WTC11 (cell line): ENCODE results near the gene UCHL3. TPM values are rescaled to one million over a fixed set of nuclear protein-coding genes. Genes with fewer than 3 reads are reported as not detected.

Experiments used
- ATAC-seq: fragments of 200-7000 bp; cut with Tn5 transposase; 2 replicates; pipeline ENCODE4 v1.10.0; 2021; ENCODE audit warnings: mild to moderate bottlenecking, moderate library complexity
- CTCF ChIA-PET: fragments of 300-600 bp; sonication (Branson Sonifier 250); formaldehyde crosslinking; loops from one replicate; lab custom pipeline; 2021; ENCODE audit warnings: antibody characterized with exemption; lab: Charles Lee
- POLR2A ChIA-PET: fragments of 350-600 bp; sonication (Branson Sonifier 250); formaldehyde crosslinking; loops from one replicate; lab custom pipeline; 2021; ENCODE audit warnings: antibody characterized with exemption; lab: Charles Lee
- DNase-seq: peaks from one replicate; pipeline ENCODE4 v3.0.0; 2021; ENCODE audit warnings: low spot score
- H3K27ac Mint-ChIP-seq: 2 replicates; pipeline ENCODE4 v1.8.0; 2021; ENCODE audit warnings: mixed read lengths
- H3K27me3 Mint-ChIP-seq: 2 replicates; pipeline ENCODE4 v1.8.0; 2021; ENCODE audit warnings: low read depth, mild to moderate bottlenecking, moderate library complexity, mixed read lengths
- H3K36me3 Mint-ChIP-seq: 2 replicates; pipeline ENCODE4 v1.8.0; 2021; ENCODE audit warnings: mixed read lengths
- H3K4me1 Mint-ChIP-seq: 2 replicates; pipeline ENCODE4 v1.8.0; 2022; ENCODE audit warnings: mixed read lengths
- H3K4me3 Mint-ChIP-seq: 2 replicates; pipeline ENCODE4 v1.8.0; 2021; ENCODE audit warnings: mild to moderate bottlenecking, moderate library complexity, mixed read lengths
- H3K9me3 Mint-ChIP-seq: 2 replicates; pipeline ENCODE4 v1.8.0; 2021; ENCODE audit warnings: mixed read lengths
- CREB1 ChIP-seq: sonication (generic); formaldehyde crosslinking; IDR thresholded peaks from 2 replicates; pipeline ENCODE4 v1.8.0; 2023; ENCODE audit warnings: mild to moderate bottlenecking, missing genetic modification reagents
- IRF2 ChIP-seq: sonication (generic); formaldehyde crosslinking; IDR thresholded peaks from 2 replicates; pipeline ENCODE4 v1.8.0; 2022; ENCODE audit warnings: low read depth, missing genetic modification reagents, borderline replicate concordance
- JAZF1 ChIP-seq: fragments of 250-450 bp; sonication (Bioruptor Pico); IDR thresholded peaks from 2 replicates; pipeline ENCODE4 v1.9.0; 2021; ENCODE audit warnings: moderate library complexity, mild to moderate bottlenecking, inconsistent platforms
- MLX ChIP-seq: sonication (generic); formaldehyde crosslinking; IDR thresholded peaks from 2 replicates; pipeline ENCODE4 v1.8.1; 2023; ENCODE audit warnings: mild to moderate bottlenecking, missing genetic modification reagents, moderate library complexity
- MXD4 ChIP-seq: fragments of 250-450 bp; sonication (Bioruptor Pico); IDR thresholded peaks from 2 replicates; pipeline ENCODE4 v1.8.0; 2021; ENCODE audit warnings: mild to moderate bottlenecking, moderate library complexity, borderline replicate concordance
- NFATC4 ChIP-seq: fragments of 250-450 bp; sonication (Bioruptor Pico); IDR thresholded peaks from 2 replicates; pipeline ENCODE4 v1.9.0; 2021; ENCODE audit warnings: mild to moderate bottlenecking
- NR1H2 ChIP-seq: sonication (generic); formaldehyde crosslinking; IDR thresholded peaks from 2 replicates; pipeline ENCODE4 v1.9.0; 2021; ENCODE audit warnings: mild to moderate bottlenecking, moderate library complexity, missing genetic modification reagents
- NR2C2 ChIP-seq: sonication (generic); formaldehyde crosslinking; IDR thresholded peaks from 2 replicates; pipeline ENCODE4 v1.8.0; 2022; ENCODE audit warnings: mild to moderate bottlenecking, missing genetic modification reagents
- NR3C1 ChIP-seq: sonication (generic); formaldehyde crosslinking; conservative IDR thresholded peaks from 2 replicates; pipeline ENCODE4 v1.8.1; 2023; ENCODE audit warnings: low read depth, mild to moderate bottlenecking, missing genetic modification reagents
- SP1 ChIP-seq: sonication (generic); formaldehyde crosslinking; conservative IDR thresholded peaks from 2 replicates; pipeline ENCODE4 v1.8.1; 2022; ENCODE audit warnings: missing genetic modification reagents
- TP53 ChIP-seq: sonication (generic); formaldehyde crosslinking; IDR thresholded peaks from 2 replicates; pipeline ENCODE4 v1.8.1; 2023; ENCODE audit warnings: mild to moderate bottlenecking, missing genetic modification reagents
- ZNF281 ChIP-seq: sonication (generic); formaldehyde crosslinking; IDR thresholded peaks from 2 replicates; pipeline ENCODE4 v1.8.0; 2023; ENCODE audit warnings: mild to moderate bottlenecking, missing genetic modification reagents
- total RNA-seq: library from RNA; stranded (reverse); gene quantifications from 3 replicates; pipeline ENCODE4 v1.2.3, GENCODE V29; 2021
- TF ChIP-seq, protein P1 (sequence below): fragments of 250-450 bp; sonication (Bioruptor Pico); IDR thresholded peaks from 2 replicates; pipeline ENCODE4 v1.9.0; 2021; ENCODE audit warnings: mild to moderate bottlenecking
- TF ChIP-seq, protein P2 (sequence below): sonication (generic); formaldehyde crosslinking; conservative IDR thresholded peaks from 2 replicates; pipeline ENCODE4 v1.8.1; 2023; ENCODE audit warnings: mild to moderate bottlenecking, low read depth, missing genetic modification reagents, moderate library complexity
- TF ChIP-seq, protein P3 (sequence below): fragments of 250-450 bp; sonication (Bioruptor Pico); IDR thresholded peaks from 2 replicates; pipeline ENCODE4 v2.1.2; 2022; ENCODE audit warnings: mild to moderate bottlenecking, moderate library complexity
- TF ChIP-seq, protein P4 (sequence below): sonication (generic); formaldehyde crosslinking; IDR thresholded peaks from 2 replicates; pipeline ENCODE4 v1.8.0; 2022; ENCODE audit warnings: mild to moderate bottlenecking, missing genetic modification reagents
- TF ChIP-seq, protein P5 (sequence below): sonication (generic); formaldehyde crosslinking; IDR thresholded peaks from 2 replicates; pipeline ENCODE4 v1.8.1; 2023; ENCODE audit warnings: mild to moderate bottlenecking, missing genetic modification reagents
- TF ChIP-seq, protein P6 (sequence below): sonication (generic); formaldehyde crosslinking; IDR thresholded peaks from 2 replicates; pipeline ENCODE4 v1.8.1; 2023; ENCODE audit warnings: mild to moderate bottlenecking, missing genetic modification reagents, moderate library complexity

The UCHL3 gene
- total RNA-seq, 1 experiment from 2014 or later, result 46.9 TPM

- DNase-seq, result no peak
- no peaks in the 10 kb centered on the region for H3K4me1 Mint-ChIP-seq
- no peak for ATAC-seq
- no peak overlapping the region for H3K4me3 Mint-ChIP-seq
- no peaks in the 10 kb centered on the region for H3K27me3 Mint-ChIP-seq
- TF ChIP-seq, protein P1, sequence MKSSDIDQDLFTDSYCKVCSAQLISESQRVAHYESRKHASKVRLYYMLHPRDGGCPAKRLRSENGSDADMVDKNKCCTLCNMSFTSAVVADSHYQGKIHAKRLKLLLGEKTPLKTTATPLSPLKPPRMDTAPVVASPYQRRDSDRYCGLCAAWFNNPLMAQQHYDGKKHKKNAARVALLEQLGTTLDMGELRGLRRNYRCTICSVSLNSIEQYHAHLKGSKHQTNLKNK, result no peak
- TF ChIP-seq NR1H2 (CRISPR knock-in tag), result no peak
- no peak for TF ChIP-seq SP1 (CRISPR knock-in tag)
- TF ChIP-seq, protein P2, sequence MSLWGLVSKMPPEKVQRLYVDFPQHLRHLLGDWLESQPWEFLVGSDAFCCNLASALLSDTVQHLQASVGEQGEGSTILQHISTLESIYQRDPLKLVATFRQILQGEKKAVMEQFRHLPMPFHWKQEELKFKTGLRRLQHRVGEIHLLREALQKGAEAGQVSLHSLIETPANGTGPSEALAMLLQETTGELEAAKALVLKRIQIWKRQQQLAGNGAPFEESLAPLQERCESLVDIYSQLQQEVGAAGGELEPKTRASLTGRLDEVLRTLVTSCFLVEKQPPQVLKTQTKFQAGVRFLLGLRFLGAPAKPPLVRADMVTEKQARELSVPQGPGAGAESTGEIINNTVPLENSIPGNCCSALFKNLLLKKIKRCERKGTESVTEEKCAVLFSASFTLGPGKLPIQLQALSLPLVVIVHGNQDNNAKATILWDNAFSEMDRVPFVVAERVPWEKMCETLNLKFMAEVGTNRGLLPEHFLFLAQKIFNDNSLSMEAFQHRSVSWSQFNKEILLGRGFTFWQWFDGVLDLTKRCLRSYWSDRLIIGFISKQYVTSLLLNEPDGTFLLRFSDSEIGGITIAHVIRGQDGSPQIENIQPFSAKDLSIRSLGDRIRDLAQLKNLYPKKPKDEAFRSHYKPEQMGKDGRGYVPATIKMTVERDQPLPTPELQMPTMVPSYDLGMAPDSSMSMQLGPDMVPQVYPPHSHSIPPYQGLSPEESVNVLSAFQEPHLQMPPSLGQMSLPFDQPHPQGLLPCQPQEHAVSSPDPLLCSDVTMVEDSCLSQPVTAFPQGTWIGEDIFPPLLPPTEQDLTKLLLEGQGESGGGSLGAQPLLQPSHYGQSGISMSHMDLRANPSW (CRISPR knock-in tag), result no peak
- TF ChIP-seq NFATC4 (CRISPR knock-in tag), result no peak
- TF ChIP-seq, protein P3, sequence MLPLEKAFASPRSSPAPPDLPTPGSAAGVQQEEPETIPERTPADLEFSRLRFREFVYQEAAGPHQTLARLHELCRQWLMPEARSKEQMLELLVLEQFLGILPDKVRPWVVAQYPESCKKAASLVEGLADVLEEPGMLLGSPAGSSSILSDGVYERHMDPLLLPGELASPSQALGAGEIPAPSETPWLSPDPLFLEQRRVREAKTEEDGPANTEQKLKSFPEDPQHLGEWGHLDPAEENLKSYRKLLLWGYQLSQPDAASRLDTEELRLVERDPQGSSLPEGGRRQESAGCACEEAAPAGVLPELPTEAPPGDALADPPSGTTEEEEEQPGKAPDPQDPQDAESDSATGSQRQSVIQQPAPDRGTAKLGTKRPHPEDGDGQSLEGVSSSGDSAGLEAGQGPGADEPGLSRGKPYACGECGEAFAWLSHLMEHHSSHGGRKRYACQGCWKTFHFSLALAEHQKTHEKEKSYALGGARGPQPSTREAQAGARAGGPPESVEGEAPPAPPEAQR, result no peak
- no peak for TF ChIP-seq MXD4 (CRISPR knock-in tag)
- TF ChIP-seq ZNF281 (CRISPR knock-in tag), result no peak
- no peak for TF ChIP-seq IRF2 (CRISPR knock-in tag)
- no peak for TF ChIP-seq NR3C1
- TF ChIP-seq, protein P4, sequence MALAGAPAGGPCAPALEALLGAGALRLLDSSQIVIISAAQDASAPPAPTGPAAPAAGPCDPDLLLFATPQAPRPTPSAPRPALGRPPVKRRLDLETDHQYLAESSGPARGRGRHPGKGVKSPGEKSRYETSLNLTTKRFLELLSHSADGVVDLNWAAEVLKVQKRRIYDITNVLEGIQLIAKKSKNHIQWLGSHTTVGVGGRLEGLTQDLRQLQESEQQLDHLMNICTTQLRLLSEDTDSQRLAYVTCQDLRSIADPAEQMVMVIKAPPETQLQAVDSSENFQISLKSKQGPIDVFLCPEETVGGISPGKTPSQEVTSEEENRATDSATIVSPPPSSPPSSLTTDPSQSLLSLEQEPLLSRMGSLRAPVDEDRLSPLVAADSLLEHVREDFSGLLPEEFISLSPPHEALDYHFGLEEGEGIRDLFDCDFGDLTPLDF, result no peak
- TF ChIP-seq, protein P5, sequence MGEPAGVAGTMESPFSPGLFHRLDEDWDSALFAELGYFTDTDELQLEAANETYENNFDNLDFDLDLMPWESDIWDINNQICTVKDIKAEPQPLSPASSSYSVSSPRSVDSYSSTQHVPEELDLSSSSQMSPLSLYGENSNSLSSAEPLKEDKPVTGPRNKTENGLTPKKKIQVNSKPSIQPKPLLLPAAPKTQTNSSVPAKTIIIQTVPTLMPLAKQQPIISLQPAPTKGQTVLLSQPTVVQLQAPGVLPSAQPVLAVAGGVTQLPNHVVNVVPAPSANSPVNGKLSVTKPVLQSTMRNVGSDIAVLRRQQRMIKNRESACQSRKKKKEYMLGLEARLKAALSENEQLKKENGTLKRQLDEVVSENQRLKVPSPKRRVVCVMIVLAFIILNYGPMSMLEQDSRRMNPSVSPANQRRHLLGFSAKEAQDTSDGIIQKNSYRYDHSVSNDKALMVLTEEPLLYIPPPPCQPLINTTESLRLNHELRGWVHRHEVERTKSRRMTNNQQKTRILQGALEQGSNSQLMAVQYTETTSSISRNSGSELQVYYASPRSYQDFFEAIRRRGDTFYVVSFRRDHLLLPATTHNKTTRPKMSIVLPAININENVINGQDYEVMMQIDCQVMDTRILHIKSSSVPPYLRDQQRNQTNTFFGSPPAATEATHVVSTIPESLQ (CRISPR knock-in tag), result no peak
- TF ChIP-seq JAZF1, result no peak
- no peak for TF ChIP-seq NR2C2 (CRISPR knock-in tag)
- no peak for TF ChIP-seq TP53 (CRISPR knock-in tag)
- TF ChIP-seq MLX, result no peak
- TF ChIP-seq, protein P6, sequence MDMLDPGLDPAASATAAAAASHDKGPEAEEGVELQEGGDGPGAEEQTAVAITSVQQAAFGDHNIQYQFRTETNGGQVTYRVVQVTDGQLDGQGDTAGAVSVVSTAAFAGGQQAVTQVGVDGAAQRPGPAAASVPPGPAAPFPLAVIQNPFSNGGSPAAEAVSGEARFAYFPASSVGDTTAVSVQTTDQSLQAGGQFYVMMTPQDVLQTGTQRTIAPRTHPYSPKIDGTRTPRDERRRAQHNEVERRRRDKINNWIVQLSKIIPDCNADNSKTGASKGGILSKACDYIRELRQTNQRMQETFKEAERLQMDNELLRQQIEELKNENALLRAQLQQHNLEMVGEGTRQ (CRISPR knock-in tag), result no peak
- TF ChIP-seq CREB1, result no peak
- no peaks in the 10 kb centered on the region for H3K9me3 Mint-ChIP-seq
- no peak overlapping the region for H3K27ac Mint-ChIP-seq
- ChIA-PET POLR2A (no interaction called here), CTCF (interaction anchor here (1.1 kb wide), 1 partner anchor 37 kb away, joined by 3 read pairs; no protein-coding TSS in a partner anchor)
- no peaks in the 10 kb centered on the region for H3K36me3 Mint-ChIP-seq
Measured at GRCh38 chr13:75648446-75648845, 98.9 kb downstream of the UCHL3 start.
